Natural killer cell (primary cell): ENCODE results near the gene EXOC4. TPM values are rescaled to one million over a fixed set of nuclear protein-coding genes. Genes with fewer than 3 reads are reported as not detected.

Experiments used
- ATAC-seq, 3 donors: fragments of 150-1000 bp in 2 of 3; fragments of 200-7000 bp in 1 of 3; cut with Tn5 transposase; 1 replicate in 1 of 3; 2 replicates in 2 of 3; pipeline ENCODE4 v1.10.0; 2021; ENCODE audit warnings: mild to moderate bottlenecking in 2 of 3, moderate library complexity in 2 of 3
- DNase-seq, 2 donors: peaks; one replicate each; pipeline versions ENCODE4 v3.0.0 to v3.0.0-alpha.2; 2013 to 2021; ENCODE audit warnings: mixed read lengths in 1 of 2
- H3K27ac ChIP-seq: one replicate; pipeline ENCODE4 v1.5.1; 2013; ENCODE audit warnings: mild to moderate bottlenecking, low read length
- H3K27me3 ChIP-seq: one replicate; pipeline ENCODE4 v1.6.1; 2013; ENCODE audit warnings: low read length; ENCODE audit not compliant: control insufficient read depth, insufficient read depth
- H3K36me3 ChIP-seq: one replicate; pipeline ENCODE4 v1.6.1; 2013; ENCODE audit warnings: low read length; ENCODE audit not compliant: control insufficient read depth, insufficient read depth
- H3K4me1 ChIP-seq: one replicate; pipeline ENCODE4 v1.6.1; 2013; ENCODE audit warnings: low read length; ENCODE audit not compliant: control insufficient read depth, insufficient read depth
- H3K4me3 ChIP-seq: one replicate; pipeline ENCODE4 v1.5.1; 2013; ENCODE audit warnings: low read length
- H3K9me3 ChIP-seq: one replicate; pipeline ENCODE4 v1.6.1; 2013; ENCODE audit warnings: low read length; ENCODE audit not compliant: control insufficient read depth, insufficient read depth
- H3K27ac Mint-ChIP-seq, 2 donors: one replicate each; pipeline ENCODE4 v1.8.0; 2022; ENCODE audit warnings: mild to moderate bottlenecking in 2 of 2, mixed read lengths in 2 of 2, moderate library complexity in 1 of 2
- H3K27me3 Mint-ChIP-seq, 2 donors: one replicate each; pipeline ENCODE4 v1.8.0; 2022; ENCODE audit warnings: low read depth in 2 of 2, mixed read lengths in 2 of 2
- H3K36me3 Mint-ChIP-seq: one replicate; pipeline ENCODE4 v1.8.0; 2022; ENCODE audit warnings: mixed read lengths
- H3K4me1 Mint-ChIP-seq, 2 donors: one replicate each; pipeline ENCODE4 v1.8.0; 2022; ENCODE audit warnings: mixed read lengths in 2 of 2
- H3K4me3 Mint-ChIP-seq: one replicate; pipeline ENCODE4 v1.8.0; 2022; ENCODE audit warnings: mild to moderate bottlenecking, moderate library complexity, mixed read lengths
- H3K9me3 Mint-ChIP-seq, 2 donors: one replicate each; pipeline ENCODE4 v1.8.0; 2022; ENCODE audit warnings: mixed read lengths in 2 of 2
- CTCF ChIP-seq: fragments of 200-600 bp; IDR thresholded peaks from one replicate; pipeline ENCODE4 v1.8.0; 2022; ENCODE audit warnings: antibody characterized with exemption
- WGBS: methylation state at CpG from one replicate; pipeline ENCODE4 v1.1.7; 2013; ENCODE audit warnings: missing lambda C conversion rate; ENCODE audit not compliant: insufficient coverage; 5-methylcytosine and 5-hydroxymethylcytosine counted together
- intact Hi-C: fragments of 100-400 bp; cut with micrococcal nuclease; formaldehyde crosslinking; loops from one replicate; pipeline ENCODE4 v1.14.2; 2022
- total RNA-seq, 4 donors: library from RNA; stranded (reverse); fragments of 120-200 nt in 1 of 4; gene quantifications; one replicate each; pipeline versions ENCODE4 v1.2.3 to v1.2.4, GENCODE V29; 2013 to 2022

Gene EXOC4
- total RNA-seq, 3 donors from 2014 or later (not counting 1 experiment from before 2014, with no cell fraction given) = 105 to 148 (median 123) TPM

GRCh38 chr7:133705596-133705995 is 452.7 kb downstream of the EXOC4 start:
- intact Hi-C loops = no loop called here
- Mint-ChIP-seq H3K27ac (no peak overlapping the region), H3K36me3 (no peaks in the 10 kb centered on the region), H3K27me3 (no peaks in the 10 kb centered on the region), H3K4me1 (peaks cover 12 to 19% of the 10 kb centered on the region in 2 donors), H3K9me3 (no peaks in the 10 kb centered on the region), H3K4me3 (no peak overlapping the region)
- Histone ChIP-seq H3K4me1 (peaks cover 3% of the 10 kb centered on the region), H3K27ac (no peak overlapping the region), H3K4me3 (no peak overlapping the region), H3K36me3 (no peaks in the 10 kb centered on the region), H3K9me3 (no peaks in the 10 kb centered on the region), H3K27me3 (no peaks in the 10 kb centered on the region)
- WGBS = 72% methylated on average over 7 of the region's 8 CpGs
- TF ChIP-seq CTCF = no peak
- ATAC-seq (no peak), DNase-seq (no peak)

DNA sequence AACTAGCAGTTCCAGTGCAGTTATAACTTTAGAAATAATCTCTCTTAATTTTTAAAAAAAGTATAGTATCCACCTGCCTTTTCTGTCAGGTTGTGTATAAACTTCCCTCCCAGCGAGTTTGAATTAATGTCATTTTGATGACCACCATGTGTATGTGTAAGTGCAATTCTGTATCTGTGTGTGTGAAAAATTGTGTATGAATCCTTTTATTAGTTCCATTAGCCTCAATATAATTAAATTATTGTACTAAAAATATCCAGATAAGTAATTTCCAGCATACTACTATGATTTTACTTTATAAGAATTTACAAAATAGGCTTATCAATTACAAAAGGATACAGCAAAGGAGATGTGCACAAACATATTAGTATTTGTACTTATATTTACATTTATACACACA is 453.1 kb downstream of the EXOC4 start:
- no peak for TF ChIP-seq CTCF
- ATAC-seq (no peak), DNase-seq (no peak)
- peaks cover 12 to 19% of the 10 kb centered on the region in 2 donors for H3K4me1 Mint-ChIP-seq
- H3K27me3 Mint-ChIP-seq = no peaks in the 10 kb centered on the region
- no peaks in the 10 kb centered on the region for H3K9me3 Mint-ChIP-seq
- Histone ChIP-seq H3K4me3 (no peak overlapping the region), H3K27me3 (no peaks in the 10 kb centered on the region), H3K9me3 (no peaks in the 10 kb centered on the region), H3K27ac (no peak overlapping the region), H3K4me1 (peaks cover 3% of the 10 kb centered on the region), H3K36me3 (no peaks in the 10 kb centered on the region)
- H3K4me3 Mint-ChIP-seq = no peak overlapping the region
- no CpG with 5 or more reads among the region's 1 CpG for WGBS
- H3K27ac Mint-ChIP-seq = no peak overlapping the region
- intact Hi-C loops = no loop called here
- H3K36me3 Mint-ChIP-seq = no peaks in the 10 kb centered on the region

DNA sequence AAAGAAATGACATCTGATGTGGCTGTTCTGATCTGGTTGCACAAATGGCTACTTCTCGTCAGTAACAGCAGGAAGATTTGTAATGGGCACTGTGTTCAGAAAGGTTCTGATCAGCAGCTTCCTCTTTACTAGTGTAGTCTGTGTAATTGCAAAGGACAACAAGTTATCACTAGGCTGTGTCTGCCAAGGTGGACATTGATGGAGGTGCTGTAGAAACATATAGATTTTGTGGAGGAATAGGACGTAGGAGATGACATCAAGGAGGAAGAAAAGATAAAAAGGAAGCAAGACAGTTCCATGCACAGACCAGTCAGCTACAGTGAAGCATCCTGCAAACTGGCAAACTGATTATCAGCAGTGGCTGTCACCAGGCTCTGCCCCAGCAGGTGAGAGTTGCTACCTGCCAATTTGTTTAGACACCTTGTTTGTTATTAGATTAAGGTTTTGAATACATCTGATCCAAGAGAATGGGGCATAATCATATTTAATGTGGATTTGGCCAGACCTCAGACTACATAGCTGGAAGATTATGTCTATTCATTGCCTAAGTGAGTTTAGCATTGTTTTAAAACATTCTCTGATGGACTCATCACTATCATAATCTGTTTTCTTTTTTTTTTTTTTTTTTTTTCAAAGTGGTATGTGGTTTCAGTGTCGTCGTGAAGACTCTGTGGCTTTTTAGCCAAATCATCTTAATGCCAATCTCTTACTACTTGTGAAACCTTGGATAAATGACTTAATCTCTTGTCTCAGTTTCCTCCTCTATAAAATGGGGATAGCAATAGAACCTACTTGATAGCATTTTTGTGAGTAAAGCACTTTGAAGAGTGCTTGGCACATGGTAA is 456.4 kb downstream of the EXOC4 start:
- intact Hi-C loops = no loop called here
- Histone ChIP-seq H3K4me3 (no peak overlapping the region), H3K9me3 (no peaks in the 10 kb centered on the region), H3K27me3 (no peaks in the 10 kb centered on the region), H3K36me3 (no peaks in the 10 kb centered on the region), H3K27ac (no peak overlapping the region), H3K4me1 (peaks cover 3% of the 10 kb centered on the region)
- Mint-ChIP-seq H3K36me3 (no peaks in the 10 kb centered on the region), H3K27ac (peak overlapping the region in 1 of 2 donors; percentile 71), H3K4me1 (peaks cover 12 to 17% of the 10 kb centered on the region in 2 donors), H3K4me3 (no peak overlapping the region), H3K9me3 (no peaks in the 10 kb centered on the region), H3K27me3 (no peaks in the 10 kb centered on the region)
- 85% methylated on average over 2 of the region's 4 CpGs for WGBS
- no peak for DNase-seq
- peak in 1 of 3 donors; percentile 48 for ATAC-seq
- no peak for TF ChIP-seq CTCF

DNA sequence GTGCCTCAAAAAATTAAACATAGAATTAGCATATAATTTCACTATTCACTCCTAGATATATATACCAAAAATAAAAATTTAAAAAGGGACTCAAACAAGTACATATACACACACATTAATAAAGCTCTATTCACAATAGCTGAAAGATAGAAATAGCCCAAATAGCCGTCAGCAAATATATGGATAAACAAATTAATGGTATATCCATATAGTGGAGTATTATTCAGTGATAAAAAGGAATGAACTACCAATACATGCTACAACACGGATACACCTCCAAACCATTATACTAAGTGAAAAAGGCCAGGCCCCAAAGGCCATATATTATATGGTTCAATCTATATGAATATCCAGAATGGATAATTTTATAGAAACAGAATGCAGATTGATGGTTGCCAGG is 459.7 kb downstream of the EXOC4 start:
- no CpG with 5 or more reads among the region's 2 CpGs for WGBS
- DNase-seq (no peak), ATAC-seq (no peak)
- Histone ChIP-seq H3K36me3 (no peaks in the 10 kb centered on the region), H3K9me3 (no peaks in the 10 kb centered on the region), H3K4me3 (no peak overlapping the region), H3K4me1 (peaks cover 3% of the 10 kb centered on the region), H3K27ac (no peak overlapping the region), H3K27me3 (no peaks in the 10 kb centered on the region)
- Mint-ChIP-seq H3K27me3 (no peaks in the 10 kb centered on the region), H3K27ac (no peak overlapping the region), H3K4me3 (no peak overlapping the region), H3K9me3 (no peaks in the 10 kb centered on the region), H3K4me1 (peaks cover 12 to 20% of the 10 kb centered on the region in 2 donors), H3K36me3 (no peaks in the 10 kb centered on the region)
- intact Hi-C loops = no loop called here
- no peak for TF ChIP-seq CTCF
